ENCODE data around the gene C4B. TPM values are rescaled to one million over a fixed set of nuclear protein-coding genes. Genes with fewer than 3 reads are reported as not detected.
"Not testable (repeated sequence)": the region's sequence is repeated elsewhere in the genome, so short reads cannot be mapped to it uniquely, and the experiment has no call there.

C4B gene
- total RNA-seq (2021; fragmentation: NEBNext Ultra II Directional; extraction: Animal tissue kit (Norgen Biotek cat#: 25700)): 1 to 10 TPM; 1.5 to 2.5 (median 2.0) TPM
- long read RNA-seq: 0 reads

DNA sequence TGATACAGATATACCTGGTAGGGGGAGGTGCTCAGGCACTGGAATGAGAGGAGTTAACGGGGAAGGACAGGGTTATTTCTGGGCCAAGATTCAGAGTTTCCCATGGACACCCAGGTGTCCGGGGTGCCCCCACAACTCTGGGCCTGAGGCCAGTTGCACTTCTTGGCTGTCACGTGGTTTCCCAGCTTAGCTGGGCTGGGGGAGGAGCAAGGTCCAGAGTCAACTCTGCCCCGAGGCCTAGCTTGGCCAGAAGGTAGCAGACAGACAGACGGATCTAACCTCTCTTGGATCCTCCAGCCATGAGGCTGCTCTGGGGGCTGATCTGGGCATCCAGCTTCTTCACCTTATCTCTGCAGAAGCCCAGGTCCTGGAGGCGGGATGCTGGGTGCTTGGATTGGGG is at the start of gene C4B:
Gene C4B, plus strand, starts transcription at position 249 of the 400 bp plus-strand sequence. Its CDS starts 51 bp downstream, at position 300.
- H3K9me3 Mint-ChIP-seq; H3K27me3 Mint-ChIP-seq (ENCODE audit: insufficient read depth); H3K27ac Mint-ChIP-seq; H3K4me1 Mint-ChIP-seq (ENCODE audit: low read depth); H3K4me3 Mint-ChIP-seq; H3K36me3 Mint-ChIP-seq (ENCODE audit: low read depth); DNase-seq: not testable (repeated sequence)

DNA sequence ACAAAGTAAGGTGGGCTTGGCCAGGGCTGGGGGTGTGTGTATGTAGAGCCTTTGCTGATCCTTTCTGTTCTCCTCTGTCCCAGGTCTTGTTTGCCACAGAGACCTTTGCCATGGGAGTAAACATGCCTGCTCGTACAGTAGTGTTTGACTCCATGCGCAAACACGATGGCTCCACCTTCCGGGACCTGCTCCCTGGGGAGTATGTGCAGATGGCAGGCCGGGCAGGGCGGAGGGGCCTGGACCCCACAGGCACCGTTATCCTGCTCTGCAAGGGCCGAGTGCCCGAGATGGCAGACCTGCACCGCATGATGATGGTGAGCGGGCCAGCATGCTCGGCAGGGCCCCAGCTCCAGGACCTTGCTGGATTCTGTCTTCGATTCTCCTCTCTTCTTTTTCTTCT is 48.9 kb upstream of the C4B start:
- peaks cover 31% of the 10 kb centered on the region for H3K36me3 Mint-ChIP-seq (ENCODE audit: low read depth)
- H3K27ac Mint-ChIP-seq: no peak overlapping the region

DNA sequence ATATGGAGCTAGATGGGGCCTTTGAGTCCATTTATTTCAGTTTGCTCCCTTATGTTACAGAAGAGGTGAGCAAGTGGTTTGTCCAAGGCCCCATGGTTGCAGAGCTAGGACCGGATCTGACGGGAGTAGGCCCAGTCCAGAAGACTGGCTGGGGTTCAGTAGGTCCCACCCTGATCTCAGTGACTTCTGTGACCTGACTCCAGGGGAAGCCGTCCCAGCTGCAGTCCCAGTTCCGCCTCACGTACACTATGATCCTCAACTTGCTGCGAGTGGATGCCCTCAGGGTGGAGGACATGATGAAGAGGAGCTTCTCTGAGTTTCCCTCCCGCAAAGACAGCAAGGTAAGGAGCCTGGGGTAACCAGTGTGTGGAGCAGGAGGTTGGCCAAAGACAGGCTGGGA is 48.1 kb upstream of the C4B start:
- peaks cover 29% of the 10 kb centered on the region for H3K36me3 Mint-ChIP-seq (ENCODE audit: low read depth)
- H3K4me1 Mint-ChIP-seq (ENCODE audit: low read depth): peaks cover 19% of the 10 kb centered on the region
- no peak for DNase-seq
- H3K27me3 Mint-ChIP-seq (ENCODE audit: insufficient read depth): peaks cover 9% of the 10 kb centered on the region
- H3K27ac Mint-ChIP-seq: no peak overlapping the region
- no peak overlapping the region for H3K4me3 Mint-ChIP-seq
- TF ChIP-seq, protein P1, sequence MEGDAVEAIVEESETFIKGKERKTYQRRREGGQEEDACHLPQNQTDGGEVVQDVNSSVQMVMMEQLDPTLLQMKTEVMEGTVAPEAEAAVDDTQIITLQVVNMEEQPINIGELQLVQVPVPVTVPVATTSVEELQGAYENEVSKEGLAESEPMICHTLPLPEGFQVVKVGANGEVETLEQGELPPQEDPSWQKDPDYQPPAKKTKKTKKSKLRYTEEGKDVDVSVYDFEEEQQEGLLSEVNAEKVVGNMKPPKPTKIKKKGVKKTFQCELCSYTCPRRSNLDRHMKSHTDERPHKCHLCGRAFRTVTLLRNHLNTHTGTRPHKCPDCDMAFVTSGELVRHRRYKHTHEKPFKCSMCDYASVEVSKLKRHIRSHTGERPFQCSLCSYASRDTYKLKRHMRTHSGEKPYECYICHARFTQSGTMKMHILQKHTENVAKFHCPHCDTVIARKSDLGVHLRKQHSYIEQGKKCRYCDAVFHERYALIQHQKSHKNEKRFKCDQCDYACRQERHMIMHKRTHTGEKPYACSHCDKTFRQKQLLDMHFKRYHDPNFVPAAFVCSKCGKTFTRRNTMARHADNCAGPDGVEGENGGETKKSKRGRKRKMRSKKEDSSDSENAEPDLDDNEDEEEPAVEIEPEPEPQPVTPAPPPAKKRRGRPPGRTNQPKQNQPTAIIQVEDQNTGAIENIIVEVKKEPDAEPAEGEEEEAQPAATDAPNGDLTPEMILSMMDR (IDR thresholded peaks at IDR 0.05): no peak
- H3K9me3 Mint-ChIP-seq: no peaks in the 10 kb centered on the region

More for the DNA sequence above, 48.9 kb upstream of the C4B start:
- H3K4me3 Mint-ChIP-seq: no peak overlapping the region
- peaks cover 19% of the 10 kb centered on the region for H3K4me1 Mint-ChIP-seq (ENCODE audit: low read depth)
- TF ChIP-seq, protein P1 (IDR thresholded peaks at IDR 0.05): no peak
- peaks cover 8% of the 10 kb centered on the region for H3K27me3 Mint-ChIP-seq (ENCODE audit: insufficient read depth)
- H3K9me3 Mint-ChIP-seq: no peaks in the 10 kb centered on the region
- no peak for DNase-seq

DNA sequence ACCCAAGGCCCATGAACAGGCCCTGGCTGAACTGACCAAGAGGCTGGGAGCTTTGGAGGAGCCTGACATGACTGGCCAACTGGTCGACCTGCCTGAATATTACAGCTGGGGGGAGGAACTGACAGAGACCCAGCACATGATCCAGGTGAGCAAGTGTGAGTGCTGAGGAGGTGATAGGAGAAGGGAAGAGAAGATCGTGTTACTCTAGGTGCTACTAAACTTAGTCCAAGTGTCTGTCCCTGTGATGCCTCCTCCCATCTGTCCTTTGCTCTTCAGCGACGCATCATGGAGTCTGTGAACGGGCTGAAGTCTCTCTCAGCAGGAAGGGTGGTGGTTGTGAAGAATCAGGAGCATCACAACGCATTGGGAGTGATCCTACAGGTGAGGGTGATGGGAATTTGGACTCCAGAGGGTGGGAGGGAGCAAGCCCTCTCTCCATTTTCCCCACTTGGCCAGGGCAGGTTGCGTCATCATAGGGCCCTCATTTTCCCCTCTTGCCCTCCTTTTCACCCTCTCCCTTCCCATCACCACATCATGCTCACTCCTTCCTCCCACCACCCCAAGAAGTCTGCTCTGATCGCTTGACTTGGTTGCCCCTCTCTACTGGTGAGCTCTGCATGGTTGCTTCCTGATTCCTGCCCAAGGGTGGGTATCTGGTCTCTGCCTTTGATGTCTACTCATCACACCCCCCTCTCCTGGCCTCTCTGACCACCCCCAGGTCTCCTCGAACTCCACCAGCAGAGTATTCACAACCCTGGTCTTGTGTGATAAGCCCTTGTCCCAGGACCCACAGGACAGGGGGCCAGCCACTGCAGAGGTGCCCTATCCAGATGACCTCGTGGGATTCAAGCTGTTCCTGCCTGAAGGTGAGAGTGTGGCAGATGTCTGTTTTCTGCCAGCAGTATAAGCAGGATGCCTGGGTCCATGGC is 47.3 kb upstream of the C4B start:
- Mint-ChIP-seq H3K27me3 (ENCODE audit: insufficient read depth) (peaks cover 17% of the 10 kb centered on the region), H3K4me3 (no peak overlapping the region), H3K9me3 (peaks cover 3% of the 10 kb centered on the region; the same call in 1 of the 2 replicates), H3K36me3 (ENCODE audit: low read depth) (peaks cover 26% of the 10 kb centered on the region), H3K27ac (no peak overlapping the region), H3K4me1 (ENCODE audit: low read depth) (peaks cover 19% of the 10 kb centered on the region)
- TF ChIP-seq, protein P1 (IDR thresholded peaks at IDR 0.05): no peak
- no peak for DNase-seq

DNA sequence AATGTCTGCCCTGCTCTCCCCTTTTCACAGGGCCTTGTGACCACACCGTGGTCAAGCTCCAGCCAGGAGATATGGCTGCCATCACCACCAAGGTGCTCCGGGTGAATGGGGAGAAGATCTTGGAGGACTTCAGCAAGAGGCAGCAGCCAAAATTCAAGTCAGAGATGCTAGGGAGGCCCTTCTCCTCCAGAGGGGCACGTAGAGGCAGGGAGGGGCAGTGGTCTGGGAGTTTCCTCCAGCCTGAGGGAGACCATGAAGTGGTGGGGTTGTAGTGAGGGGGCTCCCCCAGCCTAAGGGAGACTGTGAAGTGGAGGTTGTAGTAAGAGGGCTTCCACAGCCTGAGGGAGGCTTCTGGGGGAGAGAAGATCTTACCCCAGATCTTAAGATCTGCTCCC is 46.7 kb upstream of the C4B start:
- Mint-ChIP-seq H3K4me1 (ENCODE audit: low read depth) (peaks cover 24% of the 10 kb centered on the region), H3K36me3 (ENCODE audit: low read depth) (peaks cover 29% of the 10 kb centered on the region), H3K27me3 (ENCODE audit: insufficient read depth) (peaks cover 20% of the 10 kb centered on the region), H3K9me3 (peaks cover 3% of the 10 kb centered on the region; the same call in 1 of the 2 replicates), H3K4me3 (no peak overlapping the region), H3K27ac (no peak overlapping the region)
- TF ChIP-seq, protein P1 (IDR thresholded peaks at IDR 0.05): no peak
- no peak for DNase-seq

DNA sequence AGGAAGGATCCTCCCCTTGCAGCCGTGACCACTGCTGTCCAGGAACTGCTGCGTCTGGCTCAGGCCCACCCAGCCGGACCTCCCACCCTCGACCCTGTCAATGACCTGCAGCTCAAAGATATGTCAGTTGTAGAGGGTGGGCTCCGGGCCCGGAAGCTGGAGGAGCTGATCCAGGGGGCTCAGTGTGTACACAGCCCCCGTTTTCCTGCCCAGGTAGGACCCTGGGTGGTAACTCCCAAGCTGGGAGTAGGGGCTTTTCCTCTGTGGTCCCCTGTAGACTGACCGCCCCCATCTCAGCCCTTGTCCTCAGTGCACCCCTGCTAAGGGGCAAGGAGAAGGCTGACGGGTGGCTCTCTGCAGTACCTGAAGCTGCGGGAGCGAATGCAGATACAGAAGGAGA is 46.3 kb upstream of the C4B start:
- H3K36me3 Mint-ChIP-seq (ENCODE audit: low read depth): peaks cover 33% of the 10 kb centered on the region
- TF ChIP-seq, protein P1 (IDR thresholded peaks at IDR 0.05): no peak
- H3K27me3 Mint-ChIP-seq (ENCODE audit: insufficient read depth): peaks cover 20% of the 10 kb centered on the region
- peaks cover 3% of the 10 kb centered on the region; the same call in 1 of the 2 replicates for H3K9me3 Mint-ChIP-seq
- DNase-seq: no peak
- H3K27ac Mint-ChIP-seq: no peak overlapping the region
- no peak overlapping the region for H3K4me3 Mint-ChIP-seq
- peaks cover 28% of the 10 kb centered on the region for H3K4me1 Mint-ChIP-seq (ENCODE audit: low read depth)

Measured in HFFc6 (cell line).